ENCODE data around the gene PIGP. TPM values are rescaled to one million over a fixed set of nuclear protein-coding genes. Genes with fewer than 3 reads are reported as not detected.

Gene PIGP
- 11.1 TPM for total RNA-seq

GRCh38 chr21:37072988-37073416, at the start of gene PIGP, which contains the start of gene TTC3:
TSS of gene PIGP (minus strand) at chr21:37073071. CDS start at chr21:37072515, 556 bp downstream.
TSS of gene TTC3 (plus strand) at chr21:37073254. CDS start at chr21:37087258, 14,004 bp downstream.

Other genes with a start within 250 kb of the PIGP start
- 26.3 TPM for gene HLCS, start 106.4 kb downstream of the PIGP start, total RNA-seq
- 0.60 TPM for gene RIPPLY3, start 66.4 kb downstream of the PIGP start, total RNA-seq
- 691 TPM for gene TTC3, start 183 bp upstream of the PIGP start, total RNA-seq
- gene VPS26C, start 194.3 kb upstream of the PIGP start, total RNA-seq = 69.5 TPM

Measured in camera-type eye (tissue), 1 donor.